WI38 (cell line): ENCODE measurements around the gene MYO6.

Source experiments
- H3K4me3 ChIP-seq: 2 replicates; pipeline ENCODE4 v1.5.1; 2011; ENCODE audit warnings: low read depth, mild to moderate bottlenecking, control low read depth, low read length
- CTCF ChIP-seq: IDR thresholded peaks from 2 replicates; pipeline ENCODE4 v1.5.1; 2012; ENCODE audit warnings: low read depth, mild to moderate bottlenecking, control low read depth, low read length

MYO6 gene

DNA sequence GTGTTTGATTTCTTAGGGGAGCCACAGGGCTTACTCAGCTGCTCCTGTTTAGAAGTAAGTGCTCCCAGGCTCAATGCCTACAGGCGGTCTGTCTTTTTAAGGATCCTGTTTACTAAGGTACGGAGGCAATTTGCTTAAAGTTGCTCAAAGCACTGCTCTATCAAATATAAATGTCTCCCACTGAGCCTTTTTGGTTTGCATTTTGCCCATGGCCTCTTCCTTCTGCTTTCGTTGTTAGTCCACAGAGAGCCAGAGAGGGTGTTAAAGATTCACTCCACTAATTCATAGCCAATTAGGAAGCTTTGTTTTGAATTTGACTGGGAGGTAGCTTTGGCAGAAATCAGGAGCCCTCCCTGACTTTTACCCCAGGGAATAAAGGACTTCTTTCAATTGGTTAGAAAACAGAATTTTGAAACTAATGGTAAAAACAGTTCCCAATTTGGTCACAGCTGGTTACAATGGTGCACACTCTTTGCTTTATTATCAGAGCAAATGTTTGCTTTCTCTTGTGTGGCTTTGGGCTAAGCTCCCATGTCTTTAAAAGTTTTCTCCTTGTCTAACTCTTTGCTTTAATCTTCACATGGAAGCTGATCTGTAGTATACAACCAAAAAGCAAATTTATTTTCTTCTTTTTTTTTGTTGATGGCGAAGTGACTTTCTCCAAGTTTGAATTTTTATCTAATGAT, 197.2 kb downstream of the MYO6 start:
- H3K4me3 ChIP-seq, result no peak overlapping the region
- TF ChIP-seq CTCF, result no peak

DNA sequence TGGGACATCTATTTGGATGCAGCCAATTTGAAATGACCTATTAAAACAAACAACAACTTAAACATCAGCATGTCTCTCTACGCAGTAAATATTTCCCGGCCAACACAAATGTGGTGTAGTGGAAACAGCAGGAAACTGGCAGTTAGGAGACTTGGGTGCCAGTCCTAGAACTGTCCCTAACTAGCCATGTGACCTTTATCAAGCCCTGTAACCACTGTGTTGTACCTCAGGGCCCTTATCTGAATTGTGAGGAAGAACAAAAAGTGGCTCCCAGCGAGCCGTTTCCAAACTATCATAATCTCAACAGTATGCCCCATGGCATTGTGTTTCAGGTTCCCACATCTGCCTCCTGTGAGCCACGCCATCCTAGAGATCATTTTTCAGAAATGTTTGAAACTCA, 198.9 kb downstream of the MYO6 start:
- no peak for TF ChIP-seq CTCF
- H3K4me3 ChIP-seq, result no peak overlapping the region

DNA sequence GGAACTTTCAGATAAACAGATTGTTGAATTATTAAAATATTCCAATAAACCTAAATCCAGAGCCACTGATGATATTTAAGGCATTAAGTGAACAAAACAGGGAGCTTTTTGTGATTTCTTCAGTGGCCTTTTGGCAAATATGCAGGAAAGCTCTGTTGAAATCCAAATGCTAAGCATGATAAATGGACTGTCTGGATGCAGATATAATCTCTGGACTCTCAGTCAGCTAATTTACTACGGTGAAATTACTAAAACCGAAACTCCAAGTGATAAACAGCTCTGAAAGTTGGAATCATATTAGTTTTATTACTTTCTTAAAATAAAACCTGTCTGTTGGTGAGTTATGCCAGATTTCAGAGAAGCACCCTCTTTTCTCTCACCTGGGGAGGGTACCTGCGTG, 203.1 kb downstream of the MYO6 start:
- no peak overlapping the region for H3K4me3 ChIP-seq
- no peak for TF ChIP-seq CTCF

DNA sequence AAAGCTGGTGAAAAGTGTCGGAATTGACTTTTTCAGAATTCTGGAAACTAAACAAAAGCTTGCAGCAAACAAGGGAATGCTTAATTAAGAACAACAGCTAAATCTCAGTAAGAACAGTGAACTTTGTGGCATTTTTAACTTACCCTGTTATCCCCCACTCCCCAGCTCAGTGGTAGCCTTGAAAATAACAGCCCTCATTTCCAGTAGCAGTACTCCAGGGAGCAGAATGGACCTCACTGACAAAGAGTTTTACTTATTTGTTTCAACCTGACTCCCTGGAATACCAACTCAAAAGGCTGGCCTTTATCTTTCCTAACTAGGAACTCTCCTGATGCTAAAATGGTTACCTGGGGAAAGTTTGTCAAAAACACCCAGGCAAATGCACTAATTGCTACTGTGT, 214.5 kb downstream of the MYO6 start:
- no peak overlapping the region for H3K4me3 ChIP-seq
- no peak for TF ChIP-seq CTCF

GRCh38 chr6:75968143-75968542, 219.1 kb downstream of the MYO6 start:
- H3K4me3 ChIP-seq, result no peak overlapping the region
- no peak for TF ChIP-seq CTCF
